GM12878 (cell line): Measurements from ENCODE around the gene SLC39A11. TPM values are rescaled to one million over a fixed set of nuclear protein-coding genes. Genes with fewer than 3 reads are reported as not detected.

ENCODE experiments used
- CREM ChIP-seq: IDR thresholded peaks from 2 replicates; pipeline ENCODE4 v1.6.1; 2014; ENCODE audit warnings: antibody characterized with exemption, low read depth
- DPF2 ChIP-seq: fragments of 450-650 bp; IDR thresholded peaks from 2 replicates; pipeline ENCODE4 v1.6.1; 2017; ENCODE audit warnings: mild to moderate bottlenecking
- EED ChIP-seq: sonication (generic); IDR thresholded peaks from 2 replicates; pipeline ENCODE4 v1.6.1; 2016; ENCODE audit warnings: antibody characterized with exemption, low read depth
- FOXK2 ChIP-seq: fragments of 450-650 bp; IDR thresholded peaks from 2 replicates; pipeline ENCODE4 v1.6.1; 2017; ENCODE audit warnings: mild to moderate bottlenecking, moderate library complexity
- HDGF ChIP-seq: fragments of 450-650 bp; IDR thresholded peaks from 2 replicates; pipeline ENCODE4 v1.6.1; 2016; ENCODE audit warnings: antibody characterized with exemption
- IKZF1 ChIP-seq: fragments of 450-650 bp; conservative IDR thresholded peaks from 2 replicates; pipeline ENCODE4 v1.6.1; 2017; ENCODE audit warnings: antibody characterized with exemption, mild to moderate bottlenecking
- JUNB ChIP-seq: IDR thresholded peaks from 2 replicates; pipeline ENCODE4 v1.6.1; 2016; ENCODE audit warnings: antibody characterized with exemption, mild to moderate bottlenecking
- NR2F1 ChIP-seq: fragments of 450-650 bp; conservative IDR thresholded peaks from 2 replicates; pipeline ENCODE4 v1.6.1; 2017; ENCODE audit warnings: mild to moderate bottlenecking
- POLR2A ChIP-seq: IDR thresholded peaks from 2 replicates; pipeline ENCODE4 v1.6.1; 2011; ENCODE audit warnings: low read depth, mild to moderate bottlenecking, low read length
- POU2F2 ChIP-seq: IDR thresholded peaks from 3 replicates; pipeline ENCODE4 v1.6.1; 2011; ENCODE audit warnings: low read depth, mild to moderate bottlenecking, low read length, borderline replicate concordance
- RAD21 ChIP-seq: IDR thresholded peaks from 2 replicates; pipeline ENCODE4 v1.6.1; 2011; ENCODE audit warnings: mild to moderate bottlenecking, low read depth, low read length, moderate library complexity; ENCODE audit not compliant: insufficient read depth
- RFX5 ChIP-seq: IDR thresholded peaks from 2 replicates; pipeline ENCODE4 v1.6.1; 2011; ENCODE audit warnings: low read depth, low read length, improper control_type of control experiment
- RUNX3 ChIP-seq: IDR thresholded peaks from 2 replicates; pipeline ENCODE4 v1.6.1; 2012; ENCODE audit warnings: low read length, inconsistent platforms
- SIX5 ChIP-seq: IDR thresholded peaks from 2 replicates; pipeline ENCODE4 v1.6.1; 2011; ENCODE audit warnings: mild to moderate bottlenecking, low read depth, low read length, moderate library complexity; ENCODE audit not compliant: severe bottlenecking
- SP1 ChIP-seq: IDR thresholded peaks from one replicate; pipeline ENCODE4 v1.6.1; 2011; ENCODE audit warnings: low read depth, low read length
- SPI1 ChIP-seq: IDR thresholded peaks from 2 replicates; pipeline ENCODE4 v1.6.1; 2011; ENCODE audit warnings: low read depth, mild to moderate bottlenecking, low read length, moderate library complexity, borderline replicate concordance; ENCODE audit not compliant: insufficient read depth
- SUZ12 ChIP-seq: fragments of 200-600 bp; sonication (generic); IDR thresholded peaks from one replicate; pipeline ENCODE4 v1.6.1; 2018; ENCODE audit warnings: antibody characterized with exemption, mild to moderate bottlenecking; ENCODE audit not compliant: unreplicated experiment
- TCF12 ChIP-seq: IDR thresholded peaks from 2 replicates; pipeline ENCODE4 v1.6.1; 2011; ENCODE audit warnings: low read depth, mild to moderate bottlenecking, low read length
- YY1 ChIP-seq: IDR thresholded peaks from 2 replicates; pipeline ENCODE4 v1.6.1; 2011; ENCODE audit warnings: low read depth, mild to moderate bottlenecking, low read length
- polyA plus RNA-seq, 11 experiments: library from polyadenylated mRNA; depleted of rRNA in 4 of 11; unstranded in 6 of 11; stranded (reverse) in 5 of 11; fragments of >200 nt; fragmentation: Nextera tagmentation in 4 of 11; fragmentation: Illumina TruSeq in 1 of 11; extraction: Ambion mirVana in 4 of 11; extraction: Trizol in 1 of 11; gene quantifications; 1 replicate in 1 of 11; 2 replicates in 10 of 11; pipeline versions ENCODE4 v1.2.1 to v1.2.3, GENCODE V29; 2011 to 2016; ENCODE audit warnings: inconsistent platforms in 2 of 11, missing spikeins in 2 of 11, low read depth in 1 of 11
- total RNA-seq, 4 experiments: library from RNA; depleted of rRNA in 3 of 4; stranded (reverse); fragments of >200 nt in 3 of 4; fragmentation: Illumina TruSeq in 1 of 4; extraction: Trizol in 1 of 4; gene quantifications; 2 replicates each; pipeline versions ENCODE4 v1.2.1 to v1.2.3, GENCODE V29; 2013 to 2021
- TF ChIP-seq, protein P1 (sequence below): IDR thresholded peaks from 2 replicates; pipeline ENCODE4 v1.6.1; 2011; ENCODE audit warnings: borderline replicate concordance, low read depth, mild to moderate bottlenecking, moderate library complexity, low read length; ENCODE audit not compliant: insufficient read depth, poor library complexity, severe bottlenecking
- TF ChIP-seq, protein P2 (sequence below): IDR thresholded peaks from 2 replicates; pipeline ENCODE4 v1.6.1; 2012; ENCODE audit warnings: low read depth, low read length, improper control_type of control experiment
- TF ChIP-seq, protein P3 (sequence below): fragments of 450-650 bp; IDR thresholded peaks from 2 replicates; pipeline ENCODE4 v1.6.1; 2016; ENCODE audit warnings: mild to moderate bottlenecking, moderate library complexity, borderline replicate concordance
- TF ChIP-seq, protein P4 (sequence below): fragments of 450-650 bp; IDR thresholded peaks from 2 replicates; pipeline ENCODE4 v1.6.1; 2017; ENCODE audit warnings: low read depth, mild to moderate bottlenecking, moderate library complexity
- TF ChIP-seq, protein P5 (sequence below): fragments of 450-650 bp; IDR thresholded peaks from 2 replicates; pipeline ENCODE4 v1.6.1; 2016; ENCODE audit warnings: mild to moderate bottlenecking

The SLC39A11 gene
- total and polyA plus RNA-seq, 10 of the 15 experiments (the other 5 are each of a cell fraction or from before 2014, with no cell fraction given) = 8.6 to 23.8 (median 14.0) TPM

DNA sequence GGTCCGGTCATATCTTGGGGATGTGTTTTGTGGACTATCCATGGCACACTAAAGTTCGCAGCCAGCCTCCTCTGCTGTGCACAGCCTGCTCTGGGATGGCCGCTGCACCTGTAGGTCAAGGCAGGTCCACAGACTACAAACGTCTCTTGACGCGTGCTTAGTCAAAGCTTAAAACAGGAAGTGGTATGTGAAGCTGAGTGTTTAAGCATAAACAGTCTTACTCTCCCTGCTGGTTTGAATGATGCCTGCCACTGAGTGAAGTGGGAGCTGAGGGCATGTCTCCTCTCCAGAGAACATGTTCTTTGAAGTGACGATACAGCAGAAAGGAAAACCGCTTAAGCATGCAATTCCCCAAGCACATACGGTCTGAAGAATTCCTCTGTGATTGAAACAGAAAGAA is 365.6 kb downstream of the SLC39A11 start (continued):
- TF ChIP-seq, protein P1, sequence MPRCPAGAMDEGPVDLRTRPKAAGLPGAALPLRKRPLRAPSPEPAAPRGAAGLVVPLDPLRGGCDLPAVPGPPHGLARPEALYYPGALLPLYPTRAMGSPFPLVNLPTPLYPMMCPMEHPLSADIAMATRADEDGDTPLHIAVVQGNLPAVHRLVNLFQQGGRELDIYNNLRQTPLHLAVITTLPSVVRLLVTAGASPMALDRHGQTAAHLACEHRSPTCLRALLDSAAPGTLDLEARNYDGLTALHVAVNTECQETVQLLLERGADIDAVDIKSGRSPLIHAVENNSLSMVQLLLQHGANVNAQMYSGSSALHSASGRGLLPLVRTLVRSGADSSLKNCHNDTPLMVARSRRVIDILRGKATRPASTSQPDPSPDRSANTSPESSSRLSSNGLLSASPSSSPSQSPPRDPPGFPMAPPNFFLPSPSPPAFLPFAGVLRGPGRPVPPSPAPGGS = no peak
- TF ChIP-seq YY1 (peak; percentile 16; the same call in 1 of the 2 replicates), RFX5 (no peak), TCF12 (0 out of 2 replicates have a peak, but pooled peaks have one; percentile 33), RUNX3 (peak; percentile 61), IKZF1 (peak; percentile 46), RAD21 (no peak), HDGF (no peak), SPI1 (peak; percentile 96), DPF2 (peak; percentile 42), POU2F2 (peak; percentile 29; the same call in 1 of the 3 replicates), SP1 (no peak), POLR2A (peak; percentile 54), EED (peak; percentile 51; the same call in 1 of the 2 replicates), SIX5 (no peak), NR2F1 (peak; percentile 64; the same call in 1 of the 2 replicates), CREM (0 out of 2 replicates have a peak, but pooled peaks have one; percentile 31), JUNB (0 out of 2 replicates have a peak, but pooled peaks have one; percentile 21), FOXK2 (no peak), SUZ12 (no peak)
- TF ChIP-seq, protein P2, sequence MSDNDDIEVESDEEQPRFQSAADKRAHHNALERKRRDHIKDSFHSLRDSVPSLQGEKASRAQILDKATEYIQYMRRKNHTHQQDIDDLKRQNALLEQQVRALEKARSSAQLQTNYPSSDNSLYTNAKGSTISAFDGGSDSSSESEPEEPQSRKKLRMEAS = peak; percentile 64; the same call in 1 of the 2 replicates
- TF ChIP-seq, protein P3, sequence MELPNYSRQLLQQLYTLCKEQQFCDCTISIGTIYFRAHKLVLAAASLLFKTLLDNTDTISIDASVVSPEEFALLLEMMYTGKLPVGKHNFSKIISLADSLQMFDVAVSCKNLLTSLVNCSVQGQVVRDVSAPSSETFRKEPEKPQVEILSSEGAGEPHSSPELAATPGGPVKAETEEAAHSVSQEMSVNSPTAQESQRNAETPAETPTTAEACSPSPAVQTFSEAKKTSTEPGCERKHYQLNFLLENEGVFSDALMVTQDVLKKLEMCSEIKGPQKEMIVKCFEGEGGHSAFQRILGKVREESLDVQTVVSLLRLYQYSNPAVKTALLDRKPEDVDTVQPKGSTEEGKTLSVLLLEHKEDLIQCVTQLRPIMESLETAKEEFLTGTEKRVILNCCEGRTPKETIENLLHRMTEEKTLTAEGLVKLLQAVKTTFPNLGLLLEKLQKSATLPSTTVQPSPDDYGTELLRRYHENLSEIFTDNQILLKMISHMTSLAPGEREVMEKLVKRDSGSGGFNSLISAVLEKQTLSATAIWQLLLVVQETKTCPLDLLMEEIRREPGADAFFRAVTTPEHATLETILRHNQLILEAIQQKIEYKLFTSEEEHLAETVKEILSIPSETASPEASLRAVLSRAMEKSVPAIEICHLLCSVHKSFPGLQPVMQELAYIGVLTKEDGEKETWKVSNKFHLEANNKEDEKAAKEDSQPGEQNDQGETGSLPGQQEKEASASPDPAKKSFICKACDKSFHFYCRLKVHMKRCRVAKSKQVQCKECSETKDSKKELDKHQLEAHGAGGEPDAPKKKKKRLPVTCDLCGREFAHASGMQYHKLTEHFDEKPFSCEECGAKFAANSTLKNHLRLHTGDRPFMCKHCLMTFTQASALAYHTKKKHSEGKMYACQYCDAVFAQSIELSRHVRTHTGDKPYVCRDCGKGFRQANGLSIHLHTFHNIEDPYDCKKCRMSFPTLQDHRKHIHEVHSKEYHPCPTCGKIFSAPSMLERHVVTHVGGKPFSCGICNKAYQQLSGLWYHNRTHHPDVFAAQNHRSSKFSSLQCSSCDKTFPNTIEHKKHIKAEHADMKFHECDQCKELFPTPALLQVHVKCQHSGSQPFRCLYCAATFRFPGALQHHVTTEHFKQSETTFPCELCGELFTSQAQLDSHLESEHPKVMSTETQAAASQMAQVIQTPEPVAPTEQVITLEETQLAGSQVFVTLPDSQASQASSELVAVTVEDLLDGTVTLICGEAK = peak; percentile 34; the same call in 1 of the 2 replicates
- TF ChIP-seq, protein P4, sequence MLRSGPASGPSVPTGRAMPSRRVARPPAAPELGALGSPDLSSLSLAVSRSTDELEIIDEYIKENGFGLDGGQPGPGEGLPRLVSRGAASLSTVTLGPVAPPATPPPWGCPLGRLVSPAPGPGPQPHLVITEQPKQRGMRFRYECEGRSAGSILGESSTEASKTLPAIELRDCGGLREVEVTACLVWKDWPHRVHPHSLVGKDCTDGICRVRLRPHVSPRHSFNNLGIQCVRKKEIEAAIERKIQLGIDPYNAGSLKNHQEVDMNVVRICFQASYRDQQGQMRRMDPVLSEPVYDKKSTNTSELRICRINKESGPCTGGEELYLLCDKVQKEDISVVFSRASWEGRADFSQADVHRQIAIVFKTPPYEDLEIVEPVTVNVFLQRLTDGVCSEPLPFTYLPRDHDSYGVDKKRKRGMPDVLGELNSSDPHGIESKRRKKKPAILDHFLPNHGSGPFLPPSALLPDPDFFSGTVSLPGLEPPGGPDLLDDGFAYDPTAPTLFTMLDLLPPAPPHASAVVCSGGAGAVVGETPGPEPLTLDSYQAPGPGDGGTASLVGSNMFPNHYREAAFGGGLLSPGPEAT = no peak
- TF ChIP-seq, protein P5, sequence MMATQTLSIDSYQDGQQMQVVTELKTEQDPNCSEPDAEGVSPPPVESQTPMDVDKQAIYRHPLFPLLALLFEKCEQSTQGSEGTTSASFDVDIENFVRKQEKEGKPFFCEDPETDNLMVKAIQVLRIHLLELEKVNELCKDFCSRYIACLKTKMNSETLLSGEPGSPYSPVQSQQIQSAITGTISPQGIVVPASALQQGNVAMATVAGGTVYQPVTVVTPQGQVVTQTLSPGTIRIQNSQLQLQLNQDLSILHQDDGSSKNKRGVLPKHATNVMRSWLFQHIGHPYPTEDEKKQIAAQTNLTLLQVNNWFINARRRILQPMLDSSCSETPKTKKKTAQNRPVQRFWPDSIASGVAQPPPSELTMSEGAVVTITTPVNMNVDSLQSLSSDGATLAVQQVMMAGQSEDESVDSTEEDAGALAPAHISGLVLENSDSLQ = peak; percentile 57; the same call in 1 of the 2 replicates
